ENCODE data around the gene BAK1.

BAK1 gene

GRCh38 chr6:33616913-33617312, 36.8 kb upstream of the BAK1 start:
- Histone ChIP-seq H3K27me3 (ENCODE audit: insufficient read depth, poor library complexity, severe bottlenecking) (peaks cover 12% of the 10 kb centered on the region), H3K27ac (replicated peaks) (no peak overlapping the region), H3K4me3 (replicated peaks; ENCODE audit: insufficient read depth, low read length) (no peak overlapping the region)
- no peak for DNase-seq (ENCODE audit: low read depth in 1 of 2, low spot score in 1 of 2)
- TF ChIP-seq REST (IDR thresholded peaks at IDR 0.05; ENCODE audit: insufficient replicate concordance, low read depth) (no peak), SPI1 (IDR thresholded peaks at IDR 0.05; ENCODE audit: borderline replicate concordance, low read depth) (no peak), POLR2AphosphoS5 (IDR thresholded peaks at IDR 0.05; ENCODE audit: low read depth) (no peak), CTCF (IDR thresholded peaks at IDR 0.05; ENCODE audit: insufficient read depth, low read length) (no peak), GABPA (IDR thresholded peaks at IDR 0.05; ENCODE audit: low read depth) (no peak)

GRCh38 chr6:33616113-33616512, 36.0 kb upstream of the BAK1 start:
- TF ChIP-seq CTCF (IDR thresholded peaks at IDR 0.05; ENCODE audit: insufficient read depth, low read length) (no peak), SPI1 (IDR thresholded peaks at IDR 0.05; ENCODE audit: borderline replicate concordance, low read depth) (no peak), REST (IDR thresholded peaks at IDR 0.05; ENCODE audit: insufficient replicate concordance, low read depth) (no peak), POLR2AphosphoS5 (IDR thresholded peaks at IDR 0.05; ENCODE audit: low read depth) (no peak), GABPA (IDR thresholded peaks at IDR 0.05; ENCODE audit: low read depth) (no peak)
- DNase-seq (ENCODE audit: low read depth in 1 of 2, low spot score in 1 of 2): no peak
- no peak overlapping the region for H3K4me3 ChIP-seq (replicated peaks; ENCODE audit: insufficient read depth, low read length)
- peaks cover 6% of the 10 kb centered on the region for H3K27me3 ChIP-seq (ENCODE audit: insufficient read depth, poor library complexity, severe bottlenecking)
- no peak overlapping the region for H3K27ac ChIP-seq (replicated peaks)

GRCh38 chr6:33613795-33614168, 33.7 kb upstream of the BAK1 start:
- Histone ChIP-seq H3K27me3 (ENCODE audit: insufficient read depth, poor library complexity, severe bottlenecking) (no peaks in the 10 kb centered on the region), H3K27ac (replicated peaks) (no peak overlapping the region), H3K4me3 (replicated peaks; ENCODE audit: insufficient read depth, low read length) (no peak overlapping the region)
- no peak for DNase-seq (ENCODE audit: low read depth in 1 of 2, low spot score in 1 of 2)
- TF ChIP-seq SPI1 (IDR thresholded peaks at IDR 0.05; ENCODE audit: borderline replicate concordance, low read depth) (no peak), POLR2AphosphoS5 (IDR thresholded peaks at IDR 0.05; ENCODE audit: low read depth) (no peak), CTCF (IDR thresholded peaks at IDR 0.05; ENCODE audit: insufficient read depth, low read length) (no peak), REST (IDR thresholded peaks at IDR 0.05; ENCODE audit: insufficient replicate concordance, low read depth) (no peak), GABPA (IDR thresholded peaks at IDR 0.05; ENCODE audit: low read depth) (no peak)

All from HL-60 (cell line).